NCI-H1436 treated with DMSO at 0.1 percent for 48 hours (cell line): ENCODE measurements around the gene HTT.

ENCODE experiments used
- DNase-seq: peaks from one replicate; lab custom pipeline; 2025; lab: John Stamatoyannopoulos, UW

Gene HTT

DNA sequence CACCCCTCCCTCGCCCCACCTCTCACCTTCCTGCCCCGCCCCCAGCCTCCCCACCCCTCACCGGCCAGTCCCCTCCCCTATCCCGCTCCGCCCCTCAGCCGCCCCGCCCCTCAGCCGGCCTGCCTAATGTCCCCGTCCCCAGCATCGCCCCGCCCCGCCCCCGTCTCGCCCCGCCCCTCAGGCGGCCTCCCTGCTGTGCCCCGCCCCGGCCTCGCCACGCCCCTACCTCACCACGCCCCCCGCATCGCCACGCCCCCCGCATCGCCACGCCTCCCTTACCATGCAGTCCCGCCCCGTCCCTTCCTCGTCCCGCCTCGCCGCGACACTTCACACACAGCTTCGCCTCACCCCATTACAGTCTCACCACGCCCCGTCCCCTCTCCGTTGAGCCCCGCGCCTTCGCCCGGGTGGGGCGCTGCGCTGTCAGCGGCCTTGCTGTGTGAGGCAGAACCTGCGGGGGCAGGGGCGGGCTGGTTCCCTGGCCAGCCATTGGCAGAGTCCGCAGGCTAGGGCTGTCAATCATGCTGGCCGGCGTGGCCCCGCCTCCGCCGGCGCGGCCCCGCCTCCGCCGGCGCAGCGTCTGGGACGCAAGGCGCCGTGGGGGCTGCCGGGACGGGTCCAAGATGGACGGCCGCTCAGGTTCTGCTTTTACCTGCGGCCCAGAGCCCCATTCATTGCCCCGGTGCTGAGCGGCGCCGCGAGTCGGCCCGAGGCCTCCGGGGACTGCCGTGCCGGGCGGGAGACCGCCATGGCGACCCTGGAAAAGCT, at the start of gene HTT, which contains the start of gene HTT-AS:
Gene HTT, plus strand, starts transcription at position 604 of the 768 bp plus-strand sequence. Its CDS starts 145 bp downstream, at position 749.
Gene HTT-AS, minus strand, starts transcription at position 461 of the 768 bp plus-strand sequence.
- no peak for DNase-seq

DNA sequence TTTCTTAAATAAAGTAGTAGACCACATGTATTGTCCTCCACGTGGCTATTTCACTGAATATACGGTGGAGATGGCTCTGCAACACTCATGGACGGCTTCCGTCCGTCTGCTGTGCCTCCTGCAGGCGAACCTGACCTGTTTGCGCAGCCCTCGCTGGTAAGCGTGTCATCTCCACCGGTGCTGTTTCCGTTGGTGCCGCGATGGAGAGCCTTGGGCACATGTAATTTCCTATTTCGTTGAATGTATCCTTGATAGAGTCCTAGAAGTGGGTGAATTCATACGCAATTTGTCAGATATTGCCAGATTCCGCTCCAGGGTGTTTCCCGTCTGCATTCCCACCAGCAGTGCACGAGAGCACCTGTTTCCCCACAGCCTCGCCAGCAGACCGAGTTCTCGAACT, 48.6 kb upstream of the HTT start:
- no peak for DNase-seq

DNA sequence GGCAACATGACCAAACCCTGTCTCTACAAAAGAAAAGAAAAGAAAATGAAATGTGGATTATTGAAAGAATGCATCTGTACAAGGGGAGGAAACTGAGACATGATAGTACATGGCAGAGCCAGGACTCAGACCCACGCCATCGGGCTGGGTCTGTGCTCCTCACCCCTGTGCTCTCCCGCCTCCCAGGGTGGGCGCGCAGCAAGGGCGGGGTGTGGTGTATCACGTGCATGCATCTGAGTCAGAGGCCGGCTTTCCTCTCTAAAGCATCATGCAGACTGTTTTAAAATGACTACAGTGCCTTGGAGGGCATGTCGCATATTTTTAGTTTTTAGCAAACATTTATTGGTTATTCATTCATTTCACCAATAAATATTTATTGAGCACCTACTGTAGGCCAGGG, 47.9 kb upstream of the HTT start:
- no peak for DNase-seq

DNA sequence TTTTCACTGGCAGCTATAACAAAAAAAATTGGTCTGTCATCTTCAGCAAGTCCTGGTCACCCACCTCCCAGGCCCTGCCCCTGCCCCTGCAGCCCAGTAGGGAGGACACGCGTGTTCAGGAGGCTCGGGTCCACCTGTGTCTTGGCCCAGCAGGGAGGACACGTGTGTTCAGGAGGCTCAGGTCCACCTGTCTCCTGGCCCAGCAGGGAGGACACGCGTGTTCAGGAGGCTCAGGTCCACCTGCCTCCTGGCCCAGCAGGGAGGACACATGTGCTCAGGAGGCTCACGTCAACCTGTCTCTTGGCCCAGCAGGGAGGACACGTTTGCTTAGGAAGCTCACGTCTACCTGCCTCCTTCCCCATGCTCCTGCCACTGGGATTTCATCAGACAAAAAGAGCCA, 45.0 kb upstream of the HTT start:
- DNase-seq, result no peak

DNA sequence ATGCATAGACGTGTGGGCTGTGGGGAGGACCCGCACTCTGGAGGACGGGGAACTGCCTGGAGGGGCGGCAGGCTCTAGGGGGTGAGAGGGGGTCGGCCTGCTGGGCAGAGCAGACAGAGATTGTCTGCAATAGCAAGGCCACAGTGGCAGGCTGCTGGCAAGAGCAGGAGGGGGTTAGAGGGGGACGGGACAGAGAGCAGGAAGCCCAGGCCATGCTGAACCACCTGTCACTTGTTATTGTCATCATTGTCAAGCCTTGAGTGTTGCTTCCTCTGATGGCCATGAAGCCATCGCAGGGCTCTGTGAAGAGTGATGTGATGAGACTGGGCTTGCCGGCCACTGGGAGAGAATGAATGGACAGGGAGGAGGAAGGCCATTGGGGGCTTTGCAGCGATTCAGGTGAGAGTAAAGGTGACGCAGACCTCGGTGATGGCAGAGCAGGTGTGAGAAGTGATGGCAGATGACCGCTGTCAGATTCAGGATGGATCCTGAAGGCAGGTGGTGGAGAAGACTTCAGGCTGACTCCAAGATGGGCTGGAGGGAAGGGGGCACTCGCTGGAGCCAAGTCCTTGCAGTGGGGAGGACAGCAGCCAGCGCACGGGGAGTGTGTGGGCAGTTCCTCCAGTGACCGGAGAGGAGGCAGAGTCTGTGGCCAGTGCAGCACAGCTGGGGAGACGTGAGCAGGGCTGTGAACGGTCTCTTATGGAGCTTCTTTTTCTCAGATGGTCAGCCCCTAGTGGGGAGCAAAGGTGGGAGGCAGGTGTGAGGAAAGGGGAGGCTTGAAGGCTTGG, 43.7 kb upstream of the HTT start:
- no peak for DNase-seq

DNA sequence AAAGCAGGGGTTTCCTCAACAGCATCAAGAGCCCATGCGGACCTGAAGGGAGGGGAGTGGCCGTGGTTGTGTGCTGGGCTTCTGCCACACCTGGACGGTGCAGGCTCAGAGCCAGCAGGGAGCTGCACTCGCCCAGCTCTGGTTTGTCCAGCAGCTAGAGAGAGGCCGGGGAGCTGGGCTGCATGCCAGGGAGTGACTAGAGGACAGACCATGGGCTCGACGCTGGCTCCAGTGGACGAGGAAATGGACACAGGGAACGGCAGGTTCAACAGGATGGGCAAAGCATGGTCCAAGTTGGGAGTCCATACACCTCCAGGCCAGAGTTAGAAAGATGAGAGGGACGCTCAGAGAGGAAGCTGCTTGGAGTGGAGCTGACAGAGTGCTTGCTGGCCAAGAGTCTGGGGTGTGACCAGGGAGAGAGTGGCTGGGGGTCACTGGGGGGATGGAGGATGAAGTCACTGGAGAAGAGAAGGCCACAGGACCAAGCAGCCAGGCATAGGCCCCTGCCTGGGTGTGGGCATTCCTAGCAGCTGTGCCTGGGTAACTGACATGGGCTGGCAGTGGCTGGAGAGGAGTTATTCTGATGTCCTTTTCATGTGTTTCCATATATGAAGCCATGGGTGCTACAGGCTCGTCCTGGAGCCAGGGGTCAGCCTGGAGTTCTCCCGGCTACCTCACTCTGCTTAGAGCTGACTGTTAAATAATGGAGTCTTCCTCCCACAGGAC, 43.0 kb upstream of the HTT start:
- DNase-seq, result no peak

DNA sequence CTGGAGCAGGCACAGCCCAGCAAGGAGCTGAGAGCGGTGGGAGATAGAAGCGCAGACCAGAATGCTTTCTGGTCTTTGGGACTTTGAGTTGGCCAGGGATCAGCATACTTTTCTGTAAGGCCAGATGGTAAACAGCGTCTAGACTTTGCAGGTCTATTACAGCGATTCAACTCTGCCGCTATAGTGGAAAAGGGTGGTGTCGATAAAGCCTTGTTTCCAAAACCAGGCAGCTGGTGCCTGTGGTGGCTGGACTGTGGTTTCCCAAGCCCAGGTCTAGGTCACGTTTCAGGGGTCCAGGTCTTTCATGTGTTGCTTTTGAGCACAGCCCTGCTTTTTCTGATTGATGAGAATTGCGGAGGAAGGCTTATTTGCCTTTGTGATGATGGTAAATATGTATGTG, 40.2 kb upstream of the HTT start:
- DNase-seq, result no peak

DNA sequence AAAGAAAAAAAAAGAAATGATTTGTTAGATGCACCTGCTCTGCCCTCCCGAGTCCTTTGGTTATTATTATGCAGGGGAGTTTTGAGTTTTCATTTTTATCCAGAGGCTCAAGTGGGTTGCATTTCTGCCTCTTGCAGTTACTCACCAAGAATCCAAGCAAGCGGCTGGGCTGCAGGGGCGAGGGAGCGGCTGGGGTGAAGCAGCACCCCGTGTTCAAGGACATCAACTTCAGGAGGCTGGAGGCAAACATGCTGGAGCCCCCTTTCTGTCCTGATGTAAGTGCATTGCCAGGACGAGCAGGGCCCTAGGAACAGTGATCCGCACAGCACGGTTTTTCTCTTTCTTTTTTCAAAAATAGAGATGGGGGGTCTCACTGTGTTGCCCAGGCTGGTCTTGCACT, 39.2 kb upstream of the HTT start:
- no peak for DNase-seq

DNA sequence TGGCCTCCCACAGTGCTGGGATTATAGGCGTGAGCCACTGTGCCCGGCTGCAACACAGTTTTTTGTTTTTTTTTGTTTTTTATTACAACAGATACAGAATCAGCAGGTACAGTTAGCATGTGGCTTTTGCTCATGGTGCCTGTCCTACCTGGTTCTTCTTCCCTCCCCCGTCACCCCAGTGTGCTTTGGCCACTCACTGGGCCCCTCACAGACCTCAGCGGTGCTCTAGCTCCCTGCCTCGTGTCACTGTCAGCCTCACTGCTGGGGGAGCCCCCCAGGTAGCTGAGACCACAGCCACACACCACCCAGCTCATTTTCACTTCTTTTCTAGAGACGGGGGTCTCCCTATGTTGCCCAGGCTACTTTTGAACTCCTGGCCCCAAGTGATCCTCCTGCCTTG, 38.8 kb upstream of the HTT start:
- DNase-seq, result no peak

DNA sequence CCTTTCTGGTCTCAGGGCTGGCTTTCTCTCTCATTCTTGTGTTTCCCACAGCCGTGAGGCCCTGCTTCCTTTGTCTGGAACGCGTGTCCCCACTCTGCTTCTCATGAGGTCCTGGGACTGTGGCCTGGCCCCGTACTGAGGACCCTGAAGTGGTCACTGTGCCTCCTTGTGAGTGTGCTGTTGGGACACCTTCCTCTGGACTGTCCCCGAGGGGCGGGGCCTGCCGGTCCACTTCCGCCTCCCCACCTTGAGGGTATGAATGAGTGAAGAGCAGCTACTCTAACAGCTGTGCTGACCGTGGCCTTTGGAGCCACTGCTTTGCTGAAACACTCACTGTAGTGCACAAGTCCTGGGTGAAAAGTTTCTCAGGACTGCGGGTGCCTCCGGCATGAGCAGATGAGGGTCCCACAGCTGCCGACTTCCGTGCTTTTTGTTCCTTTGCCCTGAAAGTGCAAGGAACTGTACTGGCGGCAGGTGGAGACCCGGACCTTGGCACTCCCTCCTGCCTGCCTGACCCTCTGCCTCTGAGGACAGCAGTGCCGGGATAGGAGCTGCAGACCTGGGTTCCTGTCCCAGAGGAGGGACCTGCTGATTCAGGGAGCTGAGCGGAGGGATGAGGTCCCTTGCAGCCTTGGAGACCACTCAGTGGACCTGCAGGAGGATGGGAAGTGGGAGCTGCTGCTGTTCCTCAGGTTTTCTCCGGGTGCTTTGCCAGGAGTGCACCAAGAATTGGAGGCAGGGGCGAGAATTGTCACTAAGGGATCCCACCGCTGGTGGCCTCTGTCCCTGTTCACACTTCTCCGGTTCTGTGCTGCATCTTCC, 38.1 kb upstream of the HTT start:
- DNase-seq, result no peak

DNA sequence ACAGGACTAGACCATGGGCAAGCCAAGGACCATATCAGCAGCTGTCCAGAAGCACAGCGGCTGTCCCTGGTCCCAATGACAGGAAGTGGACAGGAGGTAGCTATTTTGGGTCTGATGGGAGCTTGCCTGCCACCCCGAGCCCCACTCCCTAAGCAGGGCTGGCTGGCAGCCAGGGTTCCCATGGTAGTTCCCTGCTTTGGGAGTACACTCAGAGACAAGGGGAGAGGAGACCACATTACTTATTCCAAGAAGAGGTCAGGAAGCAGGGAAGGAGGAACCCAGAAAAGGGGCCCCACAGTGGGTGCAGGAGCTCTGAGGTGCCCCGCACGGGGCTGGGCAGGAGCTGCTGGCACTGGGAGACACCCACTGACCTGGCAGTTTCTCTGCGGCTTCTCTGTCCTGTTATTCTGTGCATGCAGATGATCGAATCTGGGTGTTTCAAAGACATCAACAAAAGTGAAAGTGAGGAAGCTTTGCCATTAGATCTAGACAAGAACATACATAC, 36.5 kb upstream of the HTT start:
- no peak for DNase-seq

DNA sequence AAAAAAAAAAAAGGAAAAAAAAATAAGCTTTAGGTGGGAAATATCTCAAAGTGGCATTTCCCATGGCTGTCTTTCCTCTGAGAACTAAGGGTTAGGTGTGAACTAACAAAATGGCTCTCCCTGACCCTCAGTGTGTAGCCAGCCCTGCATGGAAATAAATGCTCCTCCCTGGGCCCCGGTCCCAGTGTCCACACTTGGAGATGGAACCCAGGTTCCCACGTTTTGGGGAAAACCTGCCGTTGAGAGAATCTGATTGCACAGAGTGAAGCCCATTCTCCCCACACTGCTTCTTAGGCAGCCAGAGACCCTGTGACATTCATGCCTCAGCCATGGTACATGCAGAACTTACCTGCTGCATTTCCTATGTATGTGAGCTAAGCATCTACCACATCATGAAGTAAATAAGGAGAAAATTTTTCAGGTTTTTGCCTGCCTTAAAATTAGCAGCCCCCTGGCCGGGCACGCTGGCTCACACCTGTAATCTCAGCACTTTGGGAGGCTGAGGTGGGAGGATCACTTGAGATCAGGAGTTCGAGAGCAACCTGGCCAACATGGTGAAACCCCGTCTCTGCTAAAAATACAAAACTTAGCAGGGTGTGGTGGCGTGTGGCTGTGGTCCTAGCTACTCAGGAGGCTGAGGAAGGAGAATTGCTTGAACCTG, 34.6 kb upstream of the HTT start:
- no peak for DNase-seq

DNA sequence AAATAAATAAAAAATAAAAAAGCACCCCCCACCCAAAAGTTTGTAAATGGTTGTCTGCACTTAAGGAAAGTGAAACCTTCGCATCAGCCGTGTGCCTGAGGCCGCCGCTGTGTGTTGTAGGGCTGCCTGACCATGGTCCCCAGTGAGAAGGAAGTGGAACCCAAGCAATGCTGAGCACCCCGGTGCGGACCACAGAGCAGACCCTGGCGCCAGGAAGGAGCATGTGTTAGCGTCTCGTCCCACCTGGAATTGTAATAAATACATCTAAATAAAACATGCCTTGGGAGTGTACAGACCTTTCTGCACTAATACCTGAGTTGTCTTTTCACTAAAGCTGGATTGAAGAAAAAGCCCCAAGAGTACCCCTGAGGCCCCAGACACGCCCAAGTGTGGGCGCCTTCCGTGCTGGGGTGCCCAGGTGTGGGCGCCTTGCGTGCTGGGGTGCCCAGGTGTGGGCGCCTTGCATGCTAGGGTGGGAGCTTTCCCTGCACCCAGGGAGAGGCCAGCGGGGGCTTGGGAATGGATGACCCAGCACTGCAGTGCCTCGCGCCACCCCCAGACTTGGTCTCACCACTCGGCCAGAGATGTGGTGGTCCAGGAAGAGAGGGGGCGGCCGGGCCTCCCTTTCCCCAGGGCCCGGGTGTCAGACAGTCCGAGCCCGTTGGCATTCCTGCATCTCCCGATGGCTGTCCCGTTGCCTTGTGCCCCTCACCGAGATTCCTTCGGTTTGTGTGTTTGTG, 33.9 kb upstream of the HTT start:
- DNase-seq, result no peak

DNA sequence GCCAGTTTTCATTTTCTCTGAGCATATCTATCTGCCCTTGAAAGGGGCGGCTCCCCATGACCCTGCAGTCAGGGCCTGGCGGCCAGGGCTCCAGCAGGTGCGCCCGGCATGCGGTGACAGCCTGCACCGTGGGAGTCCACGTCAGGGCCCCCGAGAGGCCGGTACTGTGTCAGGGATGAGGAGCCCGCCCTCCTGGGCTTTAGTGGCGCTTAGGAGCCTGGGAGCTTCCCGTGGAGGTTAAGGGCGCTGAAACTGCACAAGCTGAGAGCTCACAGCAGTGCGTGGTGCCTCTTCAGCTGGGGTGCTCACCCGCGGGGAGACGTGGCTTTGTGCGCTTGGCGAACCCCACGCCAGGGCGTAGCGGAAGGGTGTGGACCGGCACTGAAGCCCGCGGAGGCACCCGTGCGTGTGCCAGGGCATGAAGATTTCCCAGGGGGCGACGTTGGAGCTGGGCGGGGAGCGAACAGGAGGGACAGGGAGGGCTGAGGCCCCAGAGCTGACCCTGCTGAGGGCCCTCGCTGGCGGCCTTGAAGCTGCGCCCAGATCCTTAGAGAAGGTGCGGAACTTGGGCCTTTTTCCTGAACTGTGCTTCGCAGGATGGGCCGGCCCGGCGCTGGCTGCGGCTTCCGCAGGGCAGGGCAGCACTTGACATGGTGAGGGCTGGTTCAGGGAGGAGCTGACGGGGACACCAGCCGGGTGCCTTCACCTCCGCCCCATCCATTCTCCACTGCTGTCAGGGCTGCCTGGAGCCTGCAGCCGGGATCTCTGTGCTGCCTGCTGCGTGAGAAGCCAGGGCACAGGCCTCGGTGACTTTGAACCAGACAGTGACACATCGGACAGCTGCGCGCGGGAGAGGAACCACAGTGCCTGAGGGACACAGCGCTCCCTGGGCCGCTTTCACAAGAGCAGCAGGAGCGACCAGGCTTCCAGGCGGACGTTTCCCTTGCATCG, 33.0 kb upstream of the HTT start:
- DNase-seq, result no peak

DNA sequence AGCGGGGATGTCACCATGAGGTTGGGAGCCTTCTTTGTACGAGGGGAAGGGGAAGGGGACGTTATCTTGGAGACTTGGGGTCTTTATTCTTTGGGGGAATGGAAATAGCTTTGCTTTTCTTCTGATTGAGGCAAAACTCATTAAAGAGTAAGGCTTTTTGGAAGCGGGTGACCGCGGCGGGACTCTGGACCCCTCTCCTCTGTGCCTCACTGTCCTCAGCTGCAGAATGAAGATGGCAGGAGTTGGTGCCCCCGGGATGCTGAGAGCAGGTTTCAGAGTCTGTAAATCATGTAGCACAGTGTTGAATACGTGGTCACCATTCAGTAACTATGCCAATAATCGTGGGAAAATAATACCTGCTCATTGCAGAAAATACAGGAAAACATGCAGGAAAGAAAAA, 32.3 kb upstream of the HTT start:
- DNase-seq, result no peak

DNA sequence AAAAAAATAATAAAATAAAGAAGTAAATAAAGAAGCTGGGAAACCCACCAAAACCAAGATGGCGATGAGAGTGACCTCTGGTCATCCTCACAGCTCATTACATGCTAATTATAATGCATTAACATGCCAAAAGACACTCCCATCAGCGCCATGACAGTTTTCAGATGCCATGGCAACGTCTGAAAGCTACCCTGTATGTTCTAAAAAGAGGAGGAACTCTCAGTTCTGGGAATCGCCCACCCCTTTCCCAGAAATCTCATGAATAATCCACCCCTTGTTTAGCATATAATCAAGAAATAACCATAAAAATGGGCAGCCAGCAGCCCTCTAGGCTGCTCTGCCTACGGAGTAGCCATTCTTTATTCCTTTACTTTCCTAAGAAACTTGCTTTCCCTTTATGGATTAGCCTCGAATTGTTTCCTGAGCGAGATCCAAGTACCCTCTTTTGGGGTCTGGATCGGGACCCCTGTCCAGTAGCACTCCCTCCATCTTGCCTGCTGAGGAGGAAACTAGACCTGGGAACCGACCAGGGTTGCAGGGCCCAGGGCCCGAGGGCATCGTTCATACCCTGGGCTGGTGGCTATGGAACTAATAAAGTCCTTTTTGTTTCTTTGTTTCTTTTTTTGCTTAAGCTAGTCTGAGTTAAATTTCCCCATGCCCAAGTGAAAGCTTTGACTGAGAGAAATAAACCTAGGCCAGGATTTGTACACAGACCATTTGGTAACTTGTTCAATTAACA, 31.0 kb upstream of the HTT start:
- DNase-seq, result no peak

DNA sequence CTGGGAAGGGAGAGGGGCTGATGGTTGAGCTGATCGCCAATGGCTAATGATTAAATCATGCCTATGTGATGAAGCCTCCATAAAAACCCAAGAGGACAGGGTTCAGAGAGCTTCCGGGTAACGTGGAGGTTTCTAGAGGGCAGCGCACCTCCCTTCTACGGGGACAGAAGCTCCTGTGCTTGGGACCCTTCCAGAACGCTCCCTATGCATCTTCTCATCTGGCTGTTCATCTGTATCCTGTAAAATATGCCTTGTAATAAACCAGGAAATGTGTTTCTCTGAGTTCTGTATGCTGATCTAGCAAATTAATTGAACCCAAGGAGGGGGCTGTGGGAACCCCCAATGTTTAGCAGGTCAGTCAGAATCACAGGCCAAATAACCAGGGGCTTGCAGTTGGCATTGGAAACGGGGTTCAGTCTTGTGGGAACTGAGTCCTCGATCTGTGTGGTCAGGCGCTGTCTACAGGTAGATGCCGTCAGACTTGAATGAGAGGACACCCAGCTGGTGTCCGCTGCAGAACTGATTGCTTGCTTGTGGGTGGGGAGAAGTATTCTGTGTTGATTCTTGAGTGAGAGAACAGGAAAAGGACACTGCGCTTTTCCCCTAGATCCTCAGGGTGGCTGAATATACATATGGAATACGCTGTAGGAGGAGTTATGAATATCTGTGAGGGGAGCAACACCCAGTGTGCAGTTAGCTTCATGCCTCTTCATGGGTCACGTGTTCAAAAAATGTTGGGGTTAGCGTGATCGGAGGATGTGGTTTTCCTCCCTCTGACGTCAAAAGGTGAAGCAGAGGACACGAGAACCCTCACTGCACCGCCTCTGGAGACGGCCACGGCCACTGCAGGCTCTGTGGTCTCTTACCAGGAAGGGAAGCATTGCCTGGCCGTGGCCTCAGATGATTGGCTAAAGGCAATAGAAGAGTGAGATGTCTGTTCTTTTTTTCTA, 29.3 kb upstream of the HTT start:
- no peak for DNase-seq
